Activated CD8-positive, alpha-beta memory T cell treated with anti-CD3 and anti-CD28 coated beads, Interleukin-2, amount 50 U/mL, for 4 hours (primary cell): ENCODE measurements around the gene MRPL48.
"Not testable (repeated sequence)": the region's sequence is repeated elsewhere in the genome, so short reads cannot be mapped to it uniquely, and the experiment has no call there.

Source experiments
- DNase-seq: peaks from one replicate; pipeline ENCODE4 v3.0.0-alpha.2; 2020

Gene MRPL48

GRCh38 chr11:73787643-73788558 lies at the start of gene MRPL48:
Gene MRPL48 (plus strand): TSS chr11:73787874. CDS start chr11:73787972, 98 bp downstream.
- peak; percentile 84 for DNase-seq

- no peak for DNase-seq
These were observed 44.6 kb upstream of the MRPL48 start for GRCh38 chr11:73743045-73743444.

GRCh38 chr11:73746701-73747100 lies 41.0 kb upstream of the MRPL48 start:
- DNase-seq, result no peak

- no peak for DNase-seq
These were observed 39.9 kb upstream of the MRPL48 start for GRCh38 chr11:73747762-73748161.

GRCh38 chr11:73748300-73748699 lies 39.4 kb upstream of the MRPL48 start:
- DNase-seq, result no peak

GRCh38 chr11:73749118-73749517 lies 38.6 kb upstream of the MRPL48 start:
- DNase-seq, result no peak

GRCh38 chr11:73750228-73750627 lies 37.4 kb upstream of the MRPL48 start:
- DNase-seq, result no peak

- not testable (repeated sequence) for DNase-seq
These were observed 36.8 kb upstream of the MRPL48 start for GRCh38 chr11:73750862-73751261.

GRCh38 chr11:73752216-73752867 lies 35.3 kb upstream of the MRPL48 start:
- DNase-seq, result no peak

GRCh38 chr11:73752903-73753302 lies 34.8 kb upstream of the MRPL48 start:
- no peak for DNase-seq

- DNase-seq, result no peak
These were observed 33.7 kb upstream of the MRPL48 start for GRCh38 chr11:73753938-73754337.

- DNase-seq, result no peak
These were observed 32.0 kb upstream of the MRPL48 start for GRCh38 chr11:73755670-73756069.

GRCh38 chr11:73757598-73757997 lies 30.1 kb upstream of the MRPL48 start:
- no peak for DNase-seq

- no peak for DNase-seq
These were observed 29.2 kb upstream of the MRPL48 start for GRCh38 chr11:73758451-73758850.

GRCh38 chr11:73759610-73760134 lies 28.0 kb upstream of the MRPL48 start:
- no peak for DNase-seq

- no peak for DNase-seq
These were observed 27.5 kb upstream of the MRPL48 start for GRCh38 chr11:73760135-73760678.

- DNase-seq, result peak; percentile 99
These were observed 26.8 kb upstream of the MRPL48 start, which contains the start of gene RAB6A for GRCh38 chr11:73760679-73761402. Gene RAB6A (minus strand): TSS chr11:73761074. CDS start chr11:73760635, 439 bp downstream.

GRCh38 chr11:73761403-73761945 lies 26.2 kb upstream of the MRPL48 start:
- DNase-seq, result no peak

GRCh38 chr11:73762732-73763131 lies 24.9 kb upstream of the MRPL48 start:
- no peak for DNase-seq

- DNase-seq, result no peak
These were observed 20.9 kb upstream of the MRPL48 start for GRCh38 chr11:73766763-73767162.

- DNase-seq, result not testable (repeated sequence)
These were observed 16.9 kb upstream of the MRPL48 start for GRCh38 chr11:73770811-73771210.
